HG02759 (cell line): ENCODE results near the gene TNFRSF14.
"Not testable (repeated sequence)": the region's sequence is repeated elsewhere in the genome, so short reads cannot be mapped to it uniquely, and the experiment has no call there.

Experiments
- ATAC-seq: cut with Tn5 transposase; IDR thresholded peaks from one replicate; pipeline ENCODE4 v1.9.1; 2021; ENCODE audit warnings: mild to moderate bottlenecking, moderate library complexity; ENCODE audit not compliant: unreplicated experiment

TNFRSF14 gene

GRCh38 chr1:2537784-2538115 is 18.4 kb upstream of the TNFRSF14 start:
- ATAC-seq: no peak

- ATAC-seq: no peak
These were observed 17.8 kb upstream of the TNFRSF14 start for GRCh38 chr1:2538376-2538775.

GRCh38 chr1:2538872-2539271 is 17.3 kb upstream of the TNFRSF14 start:
- ATAC-seq: no peak

GRCh38 chr1:2539312-2539907 is 16.8 kb upstream of the TNFRSF14 start:
- no peak for ATAC-seq

- ATAC-seq: no peak
These were observed 15.2 kb upstream of the TNFRSF14 start for GRCh38 chr1:2540816-2541492.

- no peak for ATAC-seq
These were observed 14.4 kb upstream of the TNFRSF14 start for GRCh38 chr1:2541619-2542245.

GRCh38 chr1:2542246-2542915 is 13.8 kb upstream of the TNFRSF14 start:
- no peak for ATAC-seq

- no peak for ATAC-seq
These were observed 12.6 kb upstream of the TNFRSF14 start for GRCh38 chr1:2543543-2544092.

GRCh38 chr1:2544093-2544874 is 11.9 kb upstream of the TNFRSF14 start:
- no peak for ATAC-seq

GRCh38 chr1:2544875-2545640 is 11.1 kb upstream of the TNFRSF14 start:
- no peak for ATAC-seq

- ATAC-seq: peak; percentile 46
These were observed 10.2 kb upstream of the TNFRSF14 start for GRCh38 chr1:2545754-2546514.

- peak; percentile 32 for ATAC-seq
These were observed 9.5 kb upstream of the TNFRSF14 start for GRCh38 chr1:2546515-2547209.

GRCh38 chr1:2547210-2548067 is 8.7 kb upstream of the TNFRSF14 start:
- no peak for ATAC-seq

GRCh38 chr1:2548068-2548589 is 8.0 kb upstream of the TNFRSF14 start:
- peak; percentile 26 for ATAC-seq

- ATAC-seq: not testable (repeated sequence)
These were observed 6.7 kb upstream of the TNFRSF14 start for GRCh38 chr1:2549367-2550029.

GRCh38 chr1:2550309-2550861 is 5.8 kb upstream of the TNFRSF14 start:
- not testable (repeated sequence) for ATAC-seq

- not testable (repeated sequence) for ATAC-seq
These were observed 4.6 kb upstream of the TNFRSF14 start for GRCh38 chr1:2551544-2551943.
